Fibroblast of skin of left quadriceps (primary cell): ENCODE measurements around the gene SLC4A1.

ENCODE experiments used
- DNase-seq, 2 experiments: peaks; one replicate each; pipeline ENCODE4 v3.0.0-alpha.2; 2013; ENCODE audit warnings: low read depth in 2 of 2

The SLC4A1 gene

GRCh38 chr17:44267818-44268490 is at the start of gene SLC4A1:
Gene SLC4A1, minus strand, starts transcription at chr17:44268135. Its CDS starts 5,269 bp downstream, at chr17:44262866.
- no peak for DNase-seq

GRCh38 chr17:44317545-44317944 is 49.6 kb upstream of the SLC4A1 start:
- no peak for DNase-seq

GRCh38 chr17:44315760-44316731 is 48.1 kb upstream of the SLC4A1 start:
- DNase-seq = no peak

- no peak for DNase-seq
Observed at GRCh38 chr17:44314869-44315661, 47.1 kb upstream of the SLC4A1 start.

- no peak for DNase-seq
Observed at GRCh38 chr17:44314524-44314868, 46.6 kb upstream of the SLC4A1 start.

GRCh38 chr17:44314031-44314430 is 46.1 kb upstream of the SLC4A1 start:
- no peak for DNase-seq

GRCh38 chr17:44312396-44313104 is 44.6 kb upstream of the SLC4A1 start:
- no peak for DNase-seq

GRCh38 chr17:44311562-44312181 is 43.7 kb upstream of the SLC4A1 start:
- DNase-seq = no peak

GRCh38 chr17:44310609-44311376 is 42.9 kb upstream of the SLC4A1 start:
- DNase-seq = no peak

- DNase-seq = no peak
Observed at GRCh38 chr17:44310188-44310587, 42.3 kb upstream of the SLC4A1 start.

GRCh38 chr17:44309472-44309871 is 41.5 kb upstream of the SLC4A1 start:
- DNase-seq = no peak

GRCh38 chr17:44308865-44309264 is 40.9 kb upstream of the SLC4A1 start:
- no peak for DNase-seq

GRCh38 chr17:44308320-44308818 is 40.4 kb upstream of the SLC4A1 start, which contains the start of gene RUNDC3A:
Gene RUNDC3A, plus strand, starts transcription at chr17:44308601. Its CDS starts 232 bp downstream, at chr17:44308833.
- peak; percentile 54 for DNase-seq

GRCh38 chr17:44307387-44308186 is 39.7 kb upstream of the SLC4A1 start:
- no peak for DNase-seq

- DNase-seq = no peak
Observed at GRCh38 chr17:44304651-44305050, 36.7 kb upstream of the SLC4A1 start.

GRCh38 chr17:44297975-44298374 is 30.0 kb upstream of the SLC4A1 start:
- DNase-seq = no peak

- DNase-seq = no peak
Observed at GRCh38 chr17:44293509-44294226, 25.7 kb upstream of the SLC4A1 start.

GRCh38 chr17:44287651-44288050 is 19.7 kb upstream of the SLC4A1 start:
- DNase-seq = no peak
